Stimulated activated CD8-positive, alpha-beta memory T cell treated with anti-CD3 and anti-CD28 coated beads, Interleukin-15, amount 100 ng/mL, for 48 hours (primary cell): ENCODE measurements around the gene EREG.

Experiments used
- DNase-seq, 2 donors: peaks; one replicate each; pipeline ENCODE4 v3.0.0-alpha.2; 2020; ENCODE audit warnings: low read depth in 2 of 2

Gene EREG

DNA sequence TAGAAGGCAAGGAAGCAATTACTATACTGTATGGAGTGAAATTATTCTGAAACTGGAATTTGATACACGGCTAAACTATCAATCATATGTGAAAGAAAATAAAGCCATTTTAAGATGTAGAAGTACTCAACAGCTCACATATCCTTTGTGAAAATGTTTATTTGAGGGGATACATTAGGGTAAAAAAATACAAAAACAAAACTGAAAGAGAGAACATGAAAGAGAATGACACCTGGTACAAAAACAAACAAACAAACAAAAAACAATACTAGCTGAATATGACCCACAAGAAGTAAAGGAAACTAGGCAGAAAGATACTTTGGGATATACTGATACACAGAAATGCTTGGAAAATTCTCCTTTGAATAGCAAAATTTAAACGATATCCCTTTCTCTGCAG lies 59.2 kb downstream of the EREG start:
- no peak for DNase-seq

DNA sequence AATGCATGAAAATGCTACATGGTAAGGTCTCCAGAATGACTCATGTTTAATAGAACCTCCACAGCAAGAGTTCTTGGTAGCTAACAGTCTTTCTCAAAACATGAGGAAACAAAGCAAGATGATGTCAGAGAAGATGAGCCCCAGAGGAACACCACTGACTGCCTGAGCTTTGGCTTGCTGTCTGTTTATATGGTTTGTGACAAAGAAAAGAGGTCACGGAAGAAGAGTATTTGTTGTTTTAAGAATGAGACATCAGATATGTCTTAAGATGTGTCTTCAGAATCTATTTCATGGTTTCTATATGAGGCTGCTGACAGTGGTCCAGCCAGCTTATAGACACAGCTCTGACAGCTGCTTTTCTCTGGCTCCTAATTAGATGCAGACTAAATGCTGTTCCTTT lies 61.2 kb downstream of the EREG start:
- no peak for DNase-seq

DNA sequence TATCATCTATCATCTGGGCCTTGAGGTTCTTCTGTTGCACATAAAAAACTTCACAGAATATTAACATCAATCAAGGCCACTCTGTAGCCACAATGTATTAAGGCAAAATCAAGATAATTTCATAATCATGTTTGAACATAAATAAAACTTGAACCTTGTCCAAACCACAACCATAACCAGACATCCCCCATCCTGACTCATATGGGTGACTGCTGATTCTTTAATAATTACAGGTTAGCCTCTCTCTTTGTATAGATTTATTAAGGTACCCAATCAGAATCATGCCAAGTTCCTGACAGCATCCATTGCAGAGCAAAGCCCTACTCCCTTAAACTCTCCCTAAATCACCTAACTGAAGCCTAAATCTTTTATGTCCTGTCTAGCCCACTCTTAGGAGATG lies 63.3 kb downstream of the EREG start:
- no peak for DNase-seq

DNA sequence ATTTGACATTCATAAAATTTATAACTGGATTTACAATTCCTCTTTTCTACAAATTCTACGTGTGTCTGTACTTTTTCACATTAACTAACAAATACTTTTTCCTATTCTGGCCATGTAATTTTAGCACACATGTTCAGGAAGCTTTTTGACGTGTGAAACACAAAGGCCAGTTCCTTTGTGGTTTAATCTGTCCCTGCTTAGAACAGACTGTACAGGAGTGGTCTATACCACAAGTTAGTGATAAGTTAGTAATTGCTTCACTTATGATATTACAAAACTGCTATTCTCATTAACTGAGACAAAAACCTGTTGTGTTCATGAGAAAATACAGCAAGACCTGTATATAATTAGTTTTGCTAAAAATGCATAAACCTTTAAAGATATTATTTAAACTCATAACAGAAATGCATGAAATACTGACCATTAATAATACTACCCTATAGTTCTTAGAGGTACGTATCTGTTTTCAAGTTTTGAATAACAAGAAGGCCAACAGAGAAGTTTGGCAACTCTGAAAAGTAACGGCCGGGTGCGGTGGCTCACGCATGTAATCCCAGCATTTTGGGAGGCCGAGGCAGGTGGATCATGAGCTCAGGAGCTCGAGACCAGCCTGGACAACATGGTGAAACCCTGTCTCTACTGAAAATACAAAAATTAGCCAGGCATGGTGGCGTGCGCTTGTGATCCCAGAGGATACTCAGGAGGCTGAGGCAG lies 66.3 kb downstream of the EREG start:
- no peak for DNase-seq

DNA sequence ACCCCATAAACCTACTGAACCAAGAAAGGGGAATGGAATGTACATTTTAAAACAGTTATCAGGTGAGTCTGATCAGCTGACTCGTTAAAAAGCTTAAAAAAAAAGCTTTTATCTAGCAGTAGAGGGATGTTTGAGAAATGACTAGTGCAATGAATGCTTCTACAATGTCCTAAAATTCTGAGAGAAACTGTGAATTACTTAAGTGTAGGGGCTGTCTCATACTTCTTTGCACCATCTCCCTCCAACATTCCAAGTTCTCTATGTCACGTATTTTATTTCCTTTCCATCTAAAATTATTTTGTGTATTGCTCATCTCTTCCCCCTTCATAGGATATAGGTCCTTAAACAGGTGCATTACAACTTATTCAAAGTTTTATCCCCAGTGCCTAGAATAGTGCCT lies 68.1 kb downstream of the EREG start:
- DNase-seq, result no peak

DNA sequence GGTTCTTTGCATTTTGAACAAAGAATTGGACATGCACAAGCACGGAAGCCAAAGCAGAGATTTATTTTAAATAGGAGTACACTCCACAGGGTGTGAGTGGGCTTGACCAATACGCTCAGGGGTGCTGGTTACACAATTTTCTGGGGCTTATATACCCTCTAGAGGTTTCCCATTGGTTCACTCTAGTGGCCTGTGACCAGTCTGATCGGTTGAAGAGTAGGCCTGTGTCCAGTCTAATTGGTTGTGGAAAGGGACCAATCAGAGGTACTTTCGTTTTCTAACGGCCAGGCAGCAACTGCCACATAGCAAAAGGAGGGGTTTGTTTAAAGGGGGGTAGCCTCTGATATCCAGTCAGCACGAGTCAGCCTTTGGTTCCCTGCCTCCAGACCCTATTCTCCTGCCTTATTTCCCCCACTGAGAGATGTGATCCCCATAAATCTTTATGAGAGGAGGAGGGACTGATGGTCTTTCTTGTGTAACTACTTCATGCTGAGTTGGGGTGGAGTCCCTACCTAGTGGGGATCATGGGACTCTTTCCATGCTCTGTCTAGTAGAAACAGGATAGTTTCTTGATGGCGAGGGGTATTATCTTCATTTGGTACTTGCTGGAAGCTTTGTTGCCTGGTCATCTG lies 68.7 kb downstream of the EREG start:
- no peak for DNase-seq

DNA sequence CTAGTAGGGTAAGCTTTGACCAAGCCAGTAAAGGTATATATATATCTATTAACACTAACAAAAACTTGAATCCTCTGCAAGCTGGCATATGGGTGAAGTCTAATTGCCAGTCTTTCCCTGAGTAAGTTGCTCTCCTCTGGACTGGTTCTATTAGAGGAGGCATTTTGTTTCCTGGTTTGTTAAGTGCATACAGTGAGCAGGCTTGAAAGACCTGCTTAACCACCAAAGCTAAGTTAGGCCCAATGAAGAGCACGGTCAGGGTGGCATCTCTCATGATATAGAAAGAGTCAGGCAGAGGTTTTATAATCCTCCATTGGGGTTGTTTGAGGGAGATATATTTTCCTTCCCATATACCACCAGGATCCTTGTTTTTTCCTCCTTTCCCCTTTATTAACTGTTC lies 70.4 kb downstream of the EREG start:
- no peak for DNase-seq

DNA sequence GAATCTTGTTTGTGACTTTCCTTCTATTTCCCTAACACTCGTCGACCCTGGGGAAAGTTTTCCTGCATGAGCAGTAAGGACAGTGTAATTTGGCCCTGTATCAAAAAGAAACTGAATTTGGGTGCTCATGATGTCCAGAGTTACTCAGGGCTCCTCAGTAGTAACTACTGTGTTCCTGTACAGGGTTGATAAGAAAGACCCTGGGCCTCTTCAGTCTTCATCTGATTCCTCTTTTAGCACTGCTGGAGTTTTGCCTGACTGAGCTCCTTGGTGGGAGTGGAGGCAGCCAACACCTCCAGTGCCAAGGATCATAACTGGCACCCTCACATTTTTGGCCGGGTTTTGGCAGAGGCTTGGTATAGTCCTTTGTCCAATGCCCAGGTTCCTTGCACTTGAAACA lies 72.9 kb downstream of the EREG start:
- DNase-seq, result no peak
